HepG2 (cell line): Measurements from ENCODE around the gene SETD1B. TPM values are rescaled to one million over a fixed set of nuclear protein-coding genes. Genes with fewer than 3 reads are reported as not detected.

Source experiments
- ATF1 ChIP-seq: IDR thresholded peaks from 2 replicates; pipeline ENCODE4 v1.6.1; 2016; ENCODE audit warnings: mild to moderate bottlenecking, control low read depth
- GABPB1 ChIP-seq: IDR thresholded peaks from 2 replicates; pipeline ENCODE4 v1.6.1; 2016; ENCODE audit warnings: mild to moderate bottlenecking, missing genetic modification reagents, moderate library complexity, missing compliant biosample characterization
- HCFC1 ChIP-seq: fragments of 150-350 bp; IDR thresholded peaks from 2 replicates; pipeline ENCODE4 v1.6.1; 2014; ENCODE audit warnings: low read depth, low read length
- NBN ChIP-seq: fragments of 450-650 bp; conservative IDR thresholded peaks from 2 replicates; pipeline ENCODE4 v1.6.1; 2017
- PCBP2 ChIP-seq: fragments of 200-400 bp; formaldehyde crosslinking; optimal IDR thresholded peaks from 2 replicates; pipeline ENCODE3; 2018; ENCODE audit warnings: low read length, low read depth; ENCODE audit not compliant: poor library complexity, severe bottlenecking
- RBFOX2 ChIP-seq: fragments of 200-400 bp; formaldehyde crosslinking; IDR thresholded peaks from 2 replicates; pipeline ENCODE4 v1.6.1; 2017; ENCODE audit warnings: low read depth, mild to moderate bottlenecking, low read length
- SSRP1 ChIP-seq: IDR thresholded peaks from 2 replicates; pipeline ENCODE4 v1.6.1; 2016; ENCODE audit warnings: control low read depth
- SUZ12 ChIP-seq: fragments of 150-350 bp; IDR thresholded peaks from 2 replicates; pipeline ENCODE4 v1.6.1; 2014; ENCODE audit warnings: low read depth, low read length
- TOE1 ChIP-seq: sonication (generic); formaldehyde crosslinking; IDR thresholded peaks from 2 replicates; pipeline ENCODE4 v1.4.0; 2020; ENCODE audit warnings: mild to moderate bottlenecking, missing genetic modification reagents
- ZFP82 ChIP-seq: sonication (generic); formaldehyde crosslinking; IDR thresholded peaks from 2 replicates; pipeline ENCODE4 v1.5.1; 2020; ENCODE audit warnings: mild to moderate bottlenecking, missing genetic modification reagents, borderline replicate concordance
- ZNF235 ChIP-seq: sonication (generic); formaldehyde crosslinking; IDR thresholded peaks from 2 replicates; pipeline ENCODE4 v1.8.1; 2023; ENCODE audit warnings: mild to moderate bottlenecking, missing genetic modification reagents, borderline replicate concordance
- ZNF335 ChIP-seq: sonication (generic); formaldehyde crosslinking; IDR thresholded peaks from 2 replicates; pipeline ENCODE4 v1.4.0; 2020; ENCODE audit warnings: missing genetic modification reagents
- ZNF749 ChIP-seq: sonication (generic); formaldehyde crosslinking; IDR thresholded peaks from 2 replicates; pipeline ENCODE4 v1.8.0; 2022; ENCODE audit warnings: mild to moderate bottlenecking, missing genetic modification reagents, moderate library complexity, borderline replicate concordance
- ZSCAN20 ChIP-seq: sonication (generic); formaldehyde crosslinking; IDR thresholded peaks from 2 replicates; pipeline ENCODE4 v1.4.0; 2020; ENCODE audit warnings: missing genetic modification reagents, mild to moderate bottlenecking, borderline replicate concordance
- polyA plus RNA-seq, 8 experiments: library from polyadenylated mRNA; depleted of rRNA in 3 of 8; stranded (reverse) in 7 of 8; unstranded in 1 of 8; fragments of >200 nt; fragmentation: Illumina TruSeq in 4 of 8; extraction: Trizol in 4 of 8; gene quantifications; 2 replicates each; pipeline versions ENCODE4 v1.2.1 to v1.2.3, GENCODE V29; 2011 to 2016; ENCODE audit warnings: low read depth in 4 of 8, missing spikeins in 1 of 8, mixed read lengths in 1 of 8; ENCODE audit not compliant: insufficient read depth in 1 of 8
- total RNA-seq, 5 experiments: library from RNA; depleted of rRNA; stranded (reverse); fragments of >200 nt; fragmentation: Illumina TruSeq; extraction: Trizol; gene quantifications; 2 replicates each; pipeline ENCODE4 v1.2.3, GENCODE V29; 2016; ENCODE audit warnings: low read depth in 1 of 5
- TF ChIP-seq, protein P1 (sequence below): fragments of 450-650 bp; IDR thresholded peaks from 2 replicates; pipeline ENCODE4 v1.6.1; 2017
- TF ChIP-seq, protein P2 (sequence below): sonication (generic); formaldehyde crosslinking; IDR thresholded peaks from 2 replicates; pipeline ENCODE4; 2020; ENCODE audit warnings: missing genetic modification reagents, mild to moderate bottlenecking, borderline replicate concordance
- TF ChIP-seq, protein P3 (sequence below): sonication (generic); formaldehyde crosslinking; IDR thresholded peaks from 2 replicates; pipeline ENCODE4 v1.5.1; 2020; ENCODE audit warnings: missing genetic modification reagents, mild to moderate bottlenecking, borderline replicate concordance

The SETD1B gene
- total and polyA plus RNA-seq, 2 of the 13 experiments (the other 11 are each of a cell fraction or from before 2014, with no cell fraction given): 1.1 to 1.4 TPM

DNA sequence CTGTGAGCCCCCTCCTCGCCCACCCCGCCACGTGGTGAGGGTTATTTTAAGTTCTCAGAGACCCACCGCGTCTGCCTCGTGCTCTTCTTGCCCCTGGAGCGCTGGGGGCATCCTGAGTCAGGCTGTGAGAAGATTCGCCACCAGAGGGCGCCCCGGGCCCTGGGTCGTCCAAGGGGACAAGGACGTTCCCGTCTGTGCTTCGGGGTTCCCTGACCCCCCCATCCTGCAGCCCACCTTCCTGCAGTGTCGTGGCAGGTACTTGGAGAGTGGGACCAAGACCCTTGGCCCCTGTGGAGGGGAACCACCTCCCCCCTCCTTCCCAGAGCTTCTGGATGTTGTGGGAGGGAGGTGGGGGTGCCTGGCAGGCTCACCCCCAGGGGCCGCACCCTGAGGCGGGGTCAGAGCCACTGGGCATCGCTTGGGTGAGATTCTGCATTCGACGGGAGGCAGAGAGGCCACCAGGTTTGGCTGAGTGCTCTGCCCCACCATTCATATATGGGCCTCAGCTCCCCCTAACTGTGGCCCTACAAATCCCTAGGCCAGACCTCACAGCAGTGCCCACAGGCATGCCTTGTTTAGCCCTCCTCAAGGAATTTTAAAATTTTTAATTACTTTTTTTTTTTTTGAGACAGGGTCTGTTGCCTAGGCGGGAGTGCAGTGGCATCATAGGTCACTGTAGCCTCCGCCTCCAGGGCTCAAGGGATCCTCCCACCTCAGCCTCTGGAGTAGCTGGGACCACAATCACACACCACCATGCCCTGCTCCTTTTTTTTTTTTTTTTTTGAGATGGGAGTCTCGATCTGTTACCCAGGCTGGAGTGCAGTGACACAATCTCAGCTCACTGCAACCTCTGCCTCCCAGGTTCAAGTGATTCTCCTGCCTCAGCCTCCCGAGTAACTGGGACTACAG is 27.4 kb upstream of the SETD1B start (continued):
- TF ChIP-seq RBFOX2: no peak
- no peak for TF ChIP-seq TOE1
- no peak for TF ChIP-seq GABPB1 (CRISPR knock-in tag)
- TF ChIP-seq, protein P1, sequence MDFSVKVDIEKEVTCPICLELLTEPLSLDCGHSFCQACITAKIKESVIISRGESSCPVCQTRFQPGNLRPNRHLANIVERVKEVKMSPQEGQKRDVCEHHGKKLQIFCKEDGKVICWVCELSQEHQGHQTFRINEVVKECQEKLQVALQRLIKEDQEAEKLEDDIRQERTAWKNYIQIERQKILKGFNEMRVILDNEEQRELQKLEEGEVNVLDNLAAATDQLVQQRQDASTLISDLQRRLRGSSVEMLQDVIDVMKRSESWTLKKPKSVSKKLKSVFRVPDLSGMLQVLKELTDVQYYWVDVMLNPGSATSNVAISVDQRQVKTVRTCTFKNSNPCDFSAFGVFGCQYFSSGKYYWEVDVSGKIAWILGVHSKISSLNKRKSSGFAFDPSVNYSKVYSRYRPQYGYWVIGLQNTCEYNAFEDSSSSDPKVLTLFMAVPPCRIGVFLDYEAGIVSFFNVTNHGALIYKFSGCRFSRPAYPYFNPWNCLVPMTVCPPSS: no peak
- no peak for TF ChIP-seq SSRP1
- TF ChIP-seq PCBP2: no peak
- TF ChIP-seq ZSCAN20 (CRISPR knock-in tag): no peak
- TF ChIP-seq ZFP82 (CRISPR knock-in tag): no peak
- TF ChIP-seq, protein P2, sequence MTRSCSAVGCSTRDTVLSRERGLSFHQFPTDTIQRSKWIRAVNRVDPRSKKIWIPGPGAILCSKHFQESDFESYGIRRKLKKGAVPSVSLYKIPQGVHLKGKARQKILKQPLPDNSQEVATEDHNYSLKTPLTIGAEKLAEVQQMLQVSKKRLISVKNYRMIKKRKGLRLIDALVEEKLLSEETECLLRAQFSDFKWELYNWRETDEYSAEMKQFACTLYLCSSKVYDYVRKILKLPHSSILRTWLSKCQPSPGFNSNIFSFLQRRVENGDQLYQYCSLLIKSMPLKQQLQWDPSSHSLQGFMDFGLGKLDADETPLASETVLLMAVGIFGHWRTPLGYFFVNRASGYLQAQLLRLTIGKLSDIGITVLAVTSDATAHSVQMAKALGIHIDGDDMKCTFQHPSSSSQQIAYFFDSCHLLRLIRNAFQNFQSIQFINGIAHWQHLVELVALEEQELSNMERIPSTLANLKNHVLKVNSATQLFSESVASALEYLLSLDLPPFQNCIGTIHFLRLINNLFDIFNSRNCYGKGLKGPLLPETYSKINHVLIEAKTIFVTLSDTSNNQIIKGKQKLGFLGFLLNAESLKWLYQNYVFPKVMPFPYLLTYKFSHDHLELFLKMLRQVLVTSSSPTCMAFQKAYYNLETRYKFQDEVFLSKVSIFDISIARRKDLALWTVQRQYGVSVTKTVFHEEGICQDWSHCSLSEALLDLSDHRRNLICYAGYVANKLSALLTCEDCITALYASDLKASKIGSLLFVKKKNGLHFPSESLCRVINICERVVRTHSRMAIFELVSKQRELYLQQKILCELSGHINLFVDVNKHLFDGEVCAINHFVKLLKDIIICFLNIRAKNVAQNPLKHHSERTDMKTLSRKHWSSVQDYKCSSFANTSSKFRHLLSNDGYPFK: no peak
- TF ChIP-seq, protein P3, sequence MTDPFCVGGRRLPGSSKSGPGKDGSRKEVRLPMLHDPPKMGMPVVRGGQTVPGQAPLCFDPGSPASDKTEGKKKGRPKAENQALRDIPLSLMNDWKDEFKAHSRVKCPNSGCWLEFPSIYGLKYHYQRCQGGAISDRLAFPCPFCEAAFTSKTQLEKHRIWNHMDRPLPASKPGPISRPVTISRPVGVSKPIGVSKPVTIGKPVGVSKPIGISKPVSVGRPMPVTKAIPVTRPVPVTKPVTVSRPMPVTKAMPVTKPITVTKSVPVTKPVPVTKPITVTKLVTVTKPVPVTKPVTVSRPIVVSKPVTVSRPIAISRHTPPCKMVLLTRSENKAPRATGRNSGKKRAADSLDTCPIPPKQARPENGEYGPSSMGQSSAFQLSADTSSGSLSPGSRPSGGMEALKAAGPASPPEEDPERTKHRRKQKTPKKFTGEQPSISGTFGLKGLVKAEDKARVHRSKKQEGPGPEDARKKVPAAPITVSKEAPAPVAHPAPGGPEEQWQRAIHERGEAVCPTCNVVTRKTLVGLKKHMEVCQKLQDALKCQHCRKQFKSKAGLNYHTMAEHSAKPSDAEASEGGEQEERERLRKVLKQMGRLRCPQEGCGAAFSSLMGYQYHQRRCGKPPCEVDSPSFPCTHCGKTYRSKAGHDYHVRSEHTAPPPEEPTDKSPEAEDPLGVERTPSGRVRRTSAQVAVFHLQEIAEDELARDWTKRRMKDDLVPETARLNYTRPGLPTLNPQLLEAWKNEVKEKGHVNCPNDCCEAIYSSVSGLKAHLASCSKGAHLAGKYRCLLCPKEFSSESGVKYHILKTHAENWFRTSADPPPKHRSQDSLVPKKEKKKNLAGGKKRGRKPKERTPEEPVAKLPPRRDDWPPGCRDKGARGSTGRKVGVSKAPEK (CRISPR knock-in tag): no peak
- TF ChIP-seq ATF1 (CRISPR knock-in tag): no peak
- no peak for TF ChIP-seq HCFC1
- no peak for TF ChIP-seq ZNF749 (CRISPR knock-in tag)
- no peak for TF ChIP-seq SUZ12
- no peak for TF ChIP-seq ZNF335 (CRISPR knock-in tag)
- TF ChIP-seq NBN: no peak
- no peak for TF ChIP-seq ZNF235
